ENCODE data around the gene KATNB1. TPM values are rescaled to one million over a fixed set of nuclear protein-coding genes. Genes with fewer than 3 reads are reported as not detected.

Gene KATNB1
- total and polyA plus RNA-seq, 2 of the 8 experiments (the other 6 are each of a cell fraction or from before 2014, with no cell fraction given): 50.2 to 60.4 TPM

- no peak for TF ChIP-seq TAF1 (IDR thresholded peaks at IDR 0.05; ENCODE audit: low read depth, low read length)
- no peak for TF ChIP-seq NANOG (IDR thresholded peaks at IDR 0.05; ENCODE audit: insufficient read depth, low read depth, low read length, poor library complexity, severe bottlenecking)
- TF ChIP-seq KDM4A (IDR thresholded peaks at IDR 0.05; ENCODE audit: low read depth, low read length, severe bottlenecking): no peak
- TF ChIP-seq KDM5A (IDR thresholded peaks at IDR 0.05; ENCODE audit: low read length): no peak
- TF ChIP-seq SIN3A (conservative IDR thresholded peaks at IDR 0.05 in 1 of 2, IDR thresholded peaks at IDR 0.05 in 1 of 2; ENCODE audit: low read depth in 1 of 2, low read length in 2 of 2): no peak
- no peak for TF ChIP-seq NRF1 (IDR thresholded peaks at IDR 0.05; ENCODE audit: low read depth, low read length)
- TF ChIP-seq FOSL1 (IDR thresholded peaks at IDR 0.05; ENCODE audit: insufficient read depth, low read depth, low read length): no peak
These were observed 23.0 kb downstream of the KATNB1 start (continued) for GRCh38 chr16:57758331-57759117.

Data from H1 (cell line).